Activated CD4-positive, alpha-beta T cell treated with anti-CD3 and anti-CD28 coated beads for 24 hours (primary cell): ENCODE data around the gene CKMT2.

Source experiments
- DNase-seq, 2 donors: peaks; one replicate each; pipeline ENCODE4 v3.0.0-alpha.2; 2020; ENCODE audit warnings: low read depth in 2 of 2

CKMT2 gene

DNA sequence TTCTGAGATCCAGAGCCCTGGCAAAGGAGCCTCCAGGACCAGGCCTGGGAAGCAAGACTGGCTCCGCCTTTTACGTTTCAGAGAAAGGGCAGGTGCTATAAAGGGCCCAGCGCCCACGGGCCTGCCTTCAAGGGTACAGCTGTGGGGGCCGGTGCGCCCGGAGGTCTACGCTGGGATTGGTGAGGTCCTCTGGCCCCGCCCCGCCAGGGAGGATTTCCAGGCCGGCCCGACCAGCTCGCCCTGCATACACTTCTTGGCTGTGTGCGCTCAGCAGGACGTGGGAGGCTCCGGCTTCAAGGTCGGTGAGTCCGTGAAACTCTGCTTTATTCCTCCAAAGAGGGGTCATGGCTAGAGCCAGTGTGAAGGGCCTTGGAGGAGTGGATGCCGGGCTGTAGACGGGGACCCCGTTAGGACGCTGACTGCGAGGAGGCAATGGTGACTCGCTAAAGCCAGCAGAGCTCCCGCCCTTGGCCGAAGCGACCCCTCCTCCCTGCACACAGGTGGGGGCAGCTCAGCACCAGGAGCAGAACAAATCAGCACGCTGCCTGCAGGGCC, at the start of gene CKMT2:
CKMT2 (plus strand) TSS at position 243 of the 555 bp plus-strand sequence. CDS start 17,811 bp downstream, outside the sequence.
- no peak for DNase-seq

DNA sequence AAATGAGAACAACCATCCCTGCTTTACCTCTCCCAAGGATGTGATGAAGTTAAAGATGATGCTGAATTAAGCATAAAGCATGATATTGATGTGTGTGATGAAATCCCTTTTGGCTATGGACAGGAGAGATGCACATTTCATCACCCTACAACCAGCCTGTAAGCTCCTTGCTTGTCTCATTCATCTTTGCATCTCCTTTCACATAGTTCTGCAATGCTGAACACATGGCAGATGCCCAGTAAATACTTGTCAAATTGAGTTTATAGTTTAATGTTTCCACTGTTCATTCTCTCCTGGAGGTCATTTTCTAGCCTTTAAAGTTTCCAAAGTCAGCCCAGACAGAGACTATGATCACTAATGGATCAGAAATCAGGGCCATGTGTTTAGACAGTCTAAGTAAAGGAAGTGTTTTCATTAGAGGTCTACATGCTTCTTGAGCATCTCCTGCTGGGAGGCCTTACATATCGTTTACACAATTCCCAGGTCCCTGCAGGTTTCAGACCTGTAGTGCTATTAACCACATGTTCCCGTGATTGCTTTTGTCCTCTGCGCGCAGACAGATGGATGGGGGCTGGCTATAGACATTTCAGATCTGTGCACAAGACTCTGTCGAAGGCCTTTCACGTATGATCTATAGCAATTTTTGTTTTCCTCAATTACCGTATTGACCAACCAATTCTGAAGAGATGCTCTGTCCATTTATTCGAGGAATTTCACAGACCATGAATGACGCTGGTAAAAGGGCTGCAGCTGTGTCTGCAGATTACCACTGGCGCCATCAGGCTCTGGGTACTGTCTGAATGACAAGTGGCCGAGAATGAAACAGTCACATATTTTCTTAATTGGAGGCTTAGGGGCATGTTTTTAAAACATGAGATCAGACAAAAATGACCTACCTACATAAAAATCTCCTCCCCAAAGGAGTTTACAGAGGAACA, 49.0 kb upstream of the CKMT2 start:
- DNase-seq, result no peak

DNA sequence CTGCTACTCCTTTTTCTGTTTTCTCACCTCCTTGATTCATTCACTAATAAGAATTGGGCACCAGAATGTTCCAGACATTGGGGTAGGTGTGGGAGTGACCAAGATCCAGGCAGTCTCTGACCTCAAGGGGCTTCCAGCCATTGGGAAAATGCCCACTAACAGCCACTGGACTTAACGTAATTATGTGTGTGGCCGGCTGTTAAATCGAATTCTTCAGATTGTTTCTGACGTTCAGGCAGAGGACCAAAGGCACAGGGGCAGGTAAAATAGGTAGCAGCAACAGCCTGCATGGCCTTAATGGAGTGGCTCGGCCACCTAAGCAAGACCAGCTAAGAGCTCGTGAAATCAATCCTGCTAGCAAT, 48.4 kb upstream of the CKMT2 start:
- DNase-seq, result no peak

DNA sequence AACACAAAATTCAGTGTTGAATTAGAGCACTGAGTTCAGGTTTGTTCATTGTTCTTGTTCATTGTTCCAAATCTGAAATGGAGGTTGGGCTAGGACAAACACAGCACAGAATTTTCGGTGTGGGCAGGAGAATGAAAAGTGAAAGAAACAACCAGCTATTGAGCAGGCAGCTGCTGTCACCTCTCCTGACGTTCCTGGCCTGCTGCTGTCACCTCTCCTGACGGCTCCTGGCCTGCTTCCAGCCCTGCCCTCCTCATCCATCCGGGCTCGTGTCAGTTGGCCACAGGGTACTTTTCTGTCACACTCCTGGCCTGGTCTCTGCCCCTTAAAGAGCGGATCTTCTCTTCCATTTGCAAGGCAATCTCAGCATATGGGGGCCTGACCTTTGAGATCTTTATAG, 45.2 kb upstream of the CKMT2 start:
- no peak for DNase-seq

DNA sequence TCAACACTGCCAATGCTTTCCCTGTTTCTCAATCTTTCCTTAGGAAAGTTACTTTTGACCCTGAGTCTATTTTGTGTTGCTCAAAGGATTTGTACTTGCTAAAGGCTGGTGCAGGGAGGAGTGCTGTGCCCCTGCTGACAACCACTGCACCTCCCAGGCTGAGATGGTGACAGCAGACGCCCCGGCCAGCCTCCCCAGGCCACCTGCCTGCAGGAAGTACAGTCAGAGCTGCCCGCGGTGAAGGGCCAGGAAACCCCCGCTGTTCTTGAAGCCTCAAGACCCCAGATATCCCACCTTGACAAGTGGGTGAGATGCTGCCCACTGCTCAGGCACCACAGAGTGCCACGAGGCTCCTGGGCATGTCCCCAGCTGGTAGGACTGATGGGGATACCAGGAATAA, 44.2 kb upstream of the CKMT2 start:
- DNase-seq, result no peak

DNA sequence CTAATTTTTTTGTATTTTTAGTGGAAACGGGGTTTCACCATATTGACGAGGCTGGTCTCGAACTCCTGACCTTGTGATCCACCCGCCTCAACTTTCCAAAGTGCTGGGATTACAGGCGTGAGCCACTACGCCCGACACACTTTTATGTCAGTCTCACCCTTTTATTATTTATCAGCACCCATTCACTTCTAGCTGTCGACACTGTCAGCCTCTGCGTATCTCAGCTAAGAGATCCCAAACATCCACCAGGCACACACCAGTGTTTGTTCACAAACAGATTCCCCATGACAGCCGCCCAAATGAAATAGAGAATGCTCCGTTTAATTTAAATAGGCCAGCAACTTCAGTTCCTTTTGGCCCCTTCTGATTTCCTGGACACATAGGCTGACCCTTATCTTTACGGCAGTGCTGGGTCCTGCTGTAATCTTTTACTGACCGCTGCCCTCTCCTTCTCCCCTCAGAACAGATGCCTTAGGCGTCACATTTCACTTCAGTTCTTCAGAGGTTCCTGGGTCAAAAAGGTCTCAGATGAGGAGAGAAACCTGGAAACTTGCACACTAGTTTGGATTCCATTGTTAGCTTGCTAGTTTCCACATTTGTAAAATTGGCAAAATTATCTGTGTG, 43.1 kb upstream of the CKMT2 start:
- DNase-seq, result no peak

DNA sequence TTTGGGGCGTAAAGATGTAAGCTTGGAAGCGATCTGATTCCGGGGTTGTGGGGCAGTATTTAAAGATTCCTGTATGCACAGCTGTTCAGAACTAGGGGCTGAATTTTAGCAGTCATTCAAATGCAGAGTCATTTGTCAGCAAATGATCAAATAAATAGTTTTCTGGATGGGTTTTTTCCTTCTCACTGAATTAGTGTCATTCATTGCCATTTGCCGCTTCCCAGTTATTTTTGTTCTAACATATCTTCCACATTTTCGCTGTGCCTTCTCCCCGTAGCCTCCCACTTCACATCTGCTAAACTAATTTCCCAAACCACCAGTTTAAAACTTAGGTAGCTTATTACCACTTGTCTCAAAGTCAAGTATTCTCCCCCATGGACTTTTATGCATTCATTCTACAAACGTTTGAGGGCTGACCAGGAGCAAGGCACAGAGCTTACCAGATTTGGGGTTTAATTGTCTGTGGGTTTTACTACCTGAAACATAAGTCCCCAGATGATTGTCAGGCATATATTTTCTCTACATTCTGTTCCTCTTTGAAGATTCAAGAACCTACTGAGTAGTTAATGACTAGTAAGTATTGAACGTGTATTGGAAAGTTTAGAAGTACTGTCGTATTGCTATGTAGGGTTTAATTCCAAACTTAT, 41.3 kb upstream of the CKMT2 start:
- DNase-seq, result no peak

DNA sequence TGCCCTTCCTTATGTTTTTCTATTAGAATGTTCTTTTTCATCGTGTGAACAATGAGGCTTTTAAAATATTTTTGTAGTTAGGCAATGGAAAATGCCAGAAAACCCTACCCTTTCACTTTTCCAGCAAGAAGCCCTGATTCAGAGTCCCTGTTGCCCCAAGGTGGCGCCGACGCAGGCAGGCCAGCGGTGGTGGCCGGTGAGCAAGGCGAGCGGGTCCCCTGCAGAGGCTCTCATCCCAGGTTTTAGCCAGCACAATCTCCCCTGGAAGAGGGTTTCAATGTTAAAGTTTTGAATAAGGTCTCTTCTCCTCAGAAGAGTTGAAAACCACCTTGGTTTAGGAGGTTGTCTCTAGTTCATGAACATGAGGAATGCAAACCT, 40.8 kb upstream of the CKMT2 start:
- DNase-seq, result no peak

DNA sequence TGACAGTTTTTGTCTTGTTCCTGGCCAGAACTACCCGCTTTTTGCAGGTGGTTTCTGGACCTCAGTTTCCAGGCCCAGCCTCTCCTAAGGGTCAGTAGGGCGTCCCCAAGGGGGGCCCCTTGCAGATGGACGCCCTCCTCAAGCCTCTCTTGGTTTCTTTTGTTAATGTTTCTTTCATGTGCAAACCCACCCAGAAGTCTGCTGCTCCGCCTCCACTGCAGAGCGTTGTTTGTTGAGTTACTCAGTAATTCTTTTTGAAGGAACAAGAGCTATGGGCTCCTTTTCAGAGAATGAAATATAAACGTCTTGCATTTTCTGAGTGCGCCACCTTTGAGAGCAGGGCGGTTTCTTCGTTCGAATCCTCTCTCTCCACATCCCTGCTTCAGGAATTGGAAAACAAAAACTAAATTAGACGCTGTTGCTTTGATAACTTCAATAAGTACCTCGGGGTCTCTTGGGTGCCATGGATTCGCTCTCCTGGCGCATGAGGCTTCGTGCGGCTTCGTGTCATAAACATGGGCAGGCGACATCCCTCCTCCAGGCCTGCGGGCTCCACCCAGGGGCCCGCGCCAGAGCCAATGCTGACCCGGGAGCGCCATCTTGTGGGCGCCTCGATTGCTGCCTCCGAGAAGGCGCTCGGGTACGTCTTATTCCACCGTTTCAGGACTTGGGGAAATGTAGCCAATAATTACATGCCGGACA, 38.3 kb upstream of the CKMT2 start:
- peak; percentile 75 to 79 for DNase-seq

DNA sequence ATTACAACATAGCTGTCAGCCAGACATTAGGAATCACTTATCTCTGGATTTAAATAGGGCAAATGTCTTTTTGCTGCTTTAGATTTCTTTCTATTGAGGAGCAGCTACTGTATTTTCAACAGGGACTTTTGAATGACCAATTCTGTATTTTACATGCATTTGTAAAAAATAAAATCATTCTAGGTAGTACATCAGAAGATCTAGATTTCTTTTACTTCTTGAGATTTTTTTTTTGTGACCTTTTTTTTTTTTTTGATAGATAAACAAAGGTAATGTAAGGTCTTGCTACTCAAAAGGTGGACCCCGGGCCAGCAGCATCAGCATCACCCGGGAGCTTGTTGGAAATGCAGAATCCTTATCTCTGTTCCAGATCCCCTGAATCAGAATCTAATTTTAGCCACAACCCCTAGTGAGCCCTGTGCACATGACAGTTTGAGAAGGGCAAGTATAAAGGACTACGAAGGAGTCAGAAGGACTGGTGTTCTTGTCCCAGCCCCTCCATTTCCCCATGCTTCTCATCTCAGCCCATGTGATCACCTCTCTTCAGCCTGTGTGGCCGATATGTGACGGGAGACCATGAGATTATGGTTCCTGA, 37.7 kb upstream of the CKMT2 start:
- DNase-seq, result no peak

DNA sequence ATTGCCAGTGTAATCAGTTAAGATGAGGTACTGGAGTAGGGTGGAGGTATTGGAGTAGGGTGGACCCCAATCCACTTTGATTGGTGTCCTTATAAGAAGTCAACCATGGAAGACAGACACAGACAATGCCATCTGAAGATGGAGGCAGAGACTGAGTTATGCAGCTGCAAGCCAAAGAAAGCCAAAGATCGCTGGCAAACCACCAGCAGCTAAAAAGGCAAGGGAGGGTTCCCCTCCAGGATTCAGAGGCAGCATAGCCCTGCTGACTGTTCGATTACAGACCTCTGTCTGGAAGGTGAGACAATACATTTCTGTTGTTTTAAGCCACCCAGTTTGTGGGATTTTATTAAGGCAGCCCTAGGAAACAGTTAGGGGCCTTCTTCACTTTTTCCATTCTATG, 30.5 kb upstream of the CKMT2 start:
- DNase-seq, result no peak

DNA sequence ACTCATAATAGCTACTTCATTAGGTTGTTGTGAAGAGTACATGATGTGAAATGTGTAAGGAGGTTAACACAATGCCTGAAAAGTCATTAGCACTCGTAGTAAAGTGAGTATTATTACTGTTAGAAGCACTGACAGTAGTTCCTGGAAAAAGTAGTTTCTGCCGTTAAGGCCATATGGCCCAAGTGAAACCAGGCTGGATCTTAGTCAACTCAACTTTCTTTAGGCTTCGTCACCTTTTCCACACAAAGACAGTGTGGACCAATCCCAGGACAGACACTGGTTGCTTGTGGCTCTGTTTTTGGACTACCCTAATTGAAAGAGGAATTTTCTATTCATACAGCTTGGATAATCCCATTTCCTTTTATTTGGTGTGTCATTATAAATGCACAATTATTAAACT, 29.4 kb upstream of the CKMT2 start:
- no peak for DNase-seq

DNA sequence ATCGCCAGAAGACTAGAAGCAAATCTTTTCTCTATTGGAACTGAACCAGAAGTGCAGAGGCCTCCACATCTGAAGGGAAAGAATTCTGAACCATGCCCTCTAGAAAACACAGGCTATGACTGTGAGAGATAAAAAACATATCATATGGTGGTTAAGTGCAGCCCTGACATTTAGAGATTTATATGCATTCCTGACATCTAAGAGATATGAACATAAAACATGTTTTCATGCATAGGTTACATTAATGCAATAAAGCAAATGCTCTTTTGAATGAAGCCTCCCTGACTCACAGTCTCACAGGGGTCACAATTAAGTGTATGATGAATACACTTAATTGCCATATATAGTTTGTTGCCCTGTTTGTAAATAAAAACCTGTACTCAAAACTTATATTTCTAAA, 28.9 kb upstream of the CKMT2 start:
- DNase-seq, result no peak

DNA sequence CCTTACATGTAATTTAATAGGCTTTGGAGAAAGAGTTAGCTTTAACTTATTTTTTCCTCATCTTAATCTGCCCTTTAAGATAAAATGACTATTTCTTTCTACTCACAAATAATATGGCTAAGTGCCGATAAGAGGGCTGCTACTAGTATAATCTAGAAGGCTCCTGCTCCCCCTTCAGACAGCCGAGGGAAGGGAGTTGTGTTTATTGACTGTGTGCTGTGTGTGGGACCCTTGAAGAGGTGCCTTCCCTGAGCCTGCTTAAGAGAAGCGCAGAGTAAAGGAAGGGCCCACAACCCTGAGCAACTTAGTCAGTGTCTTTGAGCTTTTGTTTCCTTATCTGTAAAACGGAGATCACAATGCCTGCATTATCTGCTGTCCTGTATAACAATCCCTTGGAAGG, 28.1 kb upstream of the CKMT2 start:
- no peak for DNase-seq

DNA sequence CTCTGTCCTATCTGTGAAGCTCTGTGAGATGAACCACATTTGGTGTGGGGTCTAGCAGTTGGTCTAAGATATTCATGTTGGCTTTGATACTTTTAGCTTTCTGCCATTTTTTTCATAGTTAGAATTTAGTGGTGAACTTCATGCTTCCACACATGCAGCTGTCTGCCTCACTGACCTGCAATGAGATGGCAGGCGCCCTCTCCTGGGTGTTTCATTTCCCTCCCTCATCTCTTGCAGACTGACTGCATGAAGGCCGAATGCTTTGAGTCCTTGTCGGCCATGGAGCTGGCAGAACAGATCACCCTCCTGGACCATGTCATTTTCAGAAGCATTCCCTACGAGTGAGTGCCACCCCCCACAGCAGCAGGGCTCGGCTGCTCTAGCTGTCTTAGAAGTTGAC, 26.1 kb upstream of the CKMT2 start:
- DNase-seq, result no peak

DNA sequence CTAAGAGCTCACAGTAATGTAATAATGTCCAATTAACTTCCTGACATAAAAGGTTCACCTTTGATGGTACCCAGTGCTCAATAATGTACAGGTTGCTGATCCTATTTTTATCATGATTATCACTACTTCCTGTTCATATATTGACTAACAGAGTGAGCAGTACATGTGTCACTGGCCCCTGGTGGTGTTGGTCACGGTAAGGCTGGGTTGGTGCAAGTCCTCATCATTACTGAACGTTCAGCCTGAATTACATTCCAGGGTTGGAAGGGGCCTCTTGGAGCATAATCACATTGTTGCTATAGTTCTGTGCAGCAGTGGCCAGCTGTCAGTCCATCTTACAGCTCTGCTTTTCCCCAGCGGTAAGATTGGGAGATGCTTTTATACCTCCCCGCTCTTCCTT, 24.2 kb upstream of the CKMT2 start:
- DNase-seq, result no peak

DNA sequence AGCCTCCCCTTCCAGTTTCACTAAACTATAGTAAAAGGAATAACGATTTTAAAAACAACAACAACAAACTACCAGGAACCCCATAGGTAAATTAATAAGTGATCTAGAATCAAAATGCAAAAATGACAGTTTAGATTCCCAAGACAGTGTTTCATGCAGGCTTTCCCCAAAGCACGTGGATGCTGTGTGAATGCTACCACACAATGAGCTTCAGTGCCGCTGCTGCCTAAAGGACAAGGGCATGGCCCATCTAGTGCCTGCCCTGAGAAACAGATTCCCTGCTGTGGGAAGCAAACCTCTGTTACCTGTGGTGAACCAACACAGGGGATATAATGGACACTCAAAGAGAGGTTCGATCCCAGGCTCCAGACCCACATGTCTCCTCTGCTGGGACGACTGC, 23.7 kb upstream of the CKMT2 start:
- DNase-seq, result no peak

DNA sequence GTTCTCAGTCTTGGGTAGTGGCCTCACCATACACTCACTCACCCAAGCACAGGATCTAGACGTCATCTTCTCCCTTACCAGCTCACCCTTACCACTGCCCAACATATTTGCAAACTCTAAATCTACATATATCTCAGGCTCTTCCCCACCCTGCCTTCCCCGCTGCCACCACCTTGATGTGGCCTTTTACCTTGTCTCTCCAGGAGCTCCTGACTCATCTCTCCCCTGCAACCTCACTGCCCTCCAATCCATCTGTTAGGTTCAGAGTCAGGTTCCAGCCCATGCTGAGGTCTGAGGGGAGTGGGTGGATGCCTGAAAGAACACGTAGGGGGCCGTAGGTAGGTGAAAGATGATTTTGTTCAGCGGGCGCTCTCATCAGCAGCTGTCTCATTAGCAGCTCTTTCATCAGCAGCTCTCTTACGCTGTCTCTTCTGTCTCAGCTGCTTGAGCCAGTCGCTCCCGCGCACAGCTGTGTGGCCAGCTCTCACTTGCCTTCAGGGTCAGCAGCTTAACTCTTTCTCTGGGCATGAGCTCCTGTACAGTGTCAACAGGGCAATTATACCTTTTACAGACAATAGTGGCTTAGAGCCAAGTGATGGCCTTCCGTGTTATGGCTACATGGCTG, 23.1 kb upstream of the CKMT2 start:
- no peak for DNase-seq

DNA sequence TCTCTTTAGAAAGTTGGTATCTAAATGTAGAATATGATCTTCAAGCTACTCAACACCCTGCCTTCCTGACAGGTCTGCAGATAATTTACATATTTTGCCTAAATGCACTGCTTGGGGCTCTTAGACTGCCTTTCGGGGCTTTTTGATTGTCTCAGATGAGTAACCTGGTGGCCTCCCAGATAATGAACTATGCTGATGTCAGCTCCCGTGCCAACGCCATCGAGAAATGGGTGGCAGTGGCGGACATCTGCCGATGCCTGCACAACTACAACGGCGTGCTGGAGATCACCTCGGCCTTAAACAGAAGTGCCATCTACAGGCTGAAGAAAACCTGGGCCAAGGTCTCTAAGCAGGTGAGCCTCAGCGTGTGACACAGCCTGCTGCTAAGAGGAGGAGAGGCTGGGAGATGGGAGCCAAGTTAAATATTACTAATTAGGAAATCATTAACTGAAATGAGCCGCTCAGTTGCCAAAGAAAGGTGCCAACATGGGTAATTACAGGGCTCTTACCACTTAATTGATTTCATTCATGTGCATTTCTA, 20.8 kb upstream of the CKMT2 start:
- no peak for DNase-seq

DNA sequence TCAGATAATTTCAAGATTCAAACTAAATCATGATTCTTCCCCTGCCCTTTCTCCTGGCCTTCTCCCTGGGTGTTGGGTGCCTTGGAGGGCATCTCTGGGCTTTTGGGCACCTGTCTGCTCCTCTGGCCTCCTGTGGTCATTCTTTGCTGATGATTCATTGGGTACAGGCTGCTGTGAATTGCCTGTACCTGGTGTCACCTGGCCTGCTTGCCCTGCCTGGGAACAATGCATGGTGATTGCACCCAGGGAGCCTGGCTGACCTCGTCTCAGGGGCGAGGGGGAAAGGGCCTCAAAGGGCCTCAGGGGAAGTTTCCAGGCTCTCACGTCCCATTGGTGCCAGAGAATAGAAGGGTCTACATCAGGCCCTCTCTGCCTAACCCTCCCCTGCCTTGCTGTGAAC, 20.1 kb upstream of the CKMT2 start:
- DNase-seq, result no peak

DNA sequence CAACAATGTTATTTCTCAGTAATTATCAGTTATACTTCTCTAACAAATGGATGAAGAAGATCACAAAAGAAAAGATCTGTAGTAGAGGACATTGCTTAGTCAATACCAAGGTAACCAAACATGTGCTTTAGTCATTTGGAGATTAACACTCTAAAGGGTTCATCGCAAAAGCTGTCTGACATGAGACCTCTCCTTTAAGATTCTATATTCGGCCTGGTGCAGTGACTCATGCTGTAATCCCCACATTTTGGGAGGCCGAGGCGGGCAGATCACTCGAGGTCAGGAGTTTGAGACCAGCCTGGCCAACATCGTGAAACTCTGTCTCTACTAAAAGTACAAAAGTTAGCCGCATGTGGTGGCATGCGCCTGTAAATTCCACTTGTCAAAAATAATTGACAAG, 18.3 kb upstream of the CKMT2 start:
- DNase-seq, result no peak
